Erythroblast (primary cell): ENCODE measurements around the gene SLC13A3.

Experiments
- GATA1 ChIP-seq: IDR thresholded peaks from 2 replicates; pipeline ENCODE4 v1.6.1; 2011; ENCODE audit warnings: low read depth, mild to moderate bottlenecking, control low read depth, low read length, moderate library complexity
- POLR2A ChIP-seq: IDR thresholded peaks from 2 replicates; pipeline ENCODE4 v1.6.1; 2011; ENCODE audit warnings: mild to moderate bottlenecking, low read length

- TF ChIP-seq POLR2A (no peak), GATA1 (no peak)
Observed at GRCh38 chr20:46682063-46682821, 31.0 kb upstream of the SLC13A3 start.
